H1 (cell line): ENCODE results near the gene SLC66A2. TPM values are rescaled to one million over a fixed set of nuclear protein-coding genes. Genes with fewer than 3 reads are reported as not detected.
A peak's percentile ranks its signal among the peaks of the same experiment; 100 is the strongest.

ENCODE experiments used
- CTCF ChIA-PET: fragments of 300-600 bp; sonication (Branson Sonifier 250); formaldehyde crosslinking; loops from one replicate; lab custom pipeline; 2021; ENCODE audit not compliant: partially characterized antibody; lab: Charles Lee
- POLR2A ChIA-PET: fragments of 300-600 bp; sonication (Branson Sonifier 250); formaldehyde crosslinking; loops from one replicate; lab custom pipeline; 2021; ENCODE audit warnings: inconsistent platforms; ENCODE audit not compliant: partially characterized antibody; lab: Charles Lee
- DNase-seq, 2 experiments: peaks; one replicate each; pipeline versions ENCODE4 v3.0.0 to v3.0.0-alpha.2; 2010 to 2022; ENCODE audit warnings: low spot score in 2 of 2, low read depth in 1 of 2, mixed read lengths in 1 of 2
- FAIRE-seq: peaks from 2 replicates; lab custom pipeline; 2011; peaks lifted over from hg19 to GRCh38; lab: Jason Lieb, UNC
- H2AFZ ChIP-seq: 2 replicates; pipeline ENCODE4 v1.8.1; 2012; ENCODE audit warnings: low read length, inconsistent platforms
- H2AK5ac ChIP-seq: 2 replicates; pipeline ENCODE4 v1.6.1; 2013; ENCODE audit warnings: low read depth, low read length
- H2BK120ac ChIP-seq: replicated peaks from 2 replicates; pipeline ENCODE3; 2013; ENCODE audit warnings: low read depth, low read length, inconsistent platforms
- H2BK12ac ChIP-seq: 2 replicates; pipeline ENCODE4 v1.6.1; 2013; ENCODE audit warnings: low read depth, low read length
- H2BK15ac ChIP-seq: 2 replicates; pipeline ENCODE4 v1.6.1; 2013; ENCODE audit warnings: low read length
- H2BK20ac ChIP-seq: 2 replicates; pipeline ENCODE4 v1.6.1; 2013; ENCODE audit warnings: low read length
- H2BK5ac ChIP-seq: 2 replicates; pipeline ENCODE4 v1.6.1; 2013; ENCODE audit warnings: low read depth, low read length
- H3K14ac ChIP-seq: 2 replicates; pipeline ENCODE4 v1.6.1; 2013; ENCODE audit warnings: inconsistent platforms; ENCODE audit not compliant: insufficient read length
- H3K18ac ChIP-seq: 2 replicates; pipeline ENCODE4 v1.6.1; 2013; ENCODE audit warnings: low read length; ENCODE audit errors: extremely low read depth
- H3K23ac ChIP-seq: 2 replicates; pipeline ENCODE4 v1.6.1; 2013; ENCODE audit warnings: inconsistent platforms; ENCODE audit not compliant: insufficient read length
- H3K23me2 ChIP-seq: 2 replicates; pipeline ENCODE4 v1.6.1; 2013; ENCODE audit warnings: low read depth, low read length
- H3K27ac ChIP-seq: 2 replicates; pipeline ENCODE4 v1.6.1; 2011; ENCODE audit warnings: low read depth, low read length, inconsistent platforms
- H3K27me3 ChIP-seq, 4 experiments: replicated peaks in 1 of 4; 1 replicate in 1 of 4; 2 replicates in 3 of 4; pipeline versions ENCODE4 v1.6.1 to v1.8.1; 2011 to 2013; ENCODE audit warnings: low read length in 3 of 4, mild to moderate bottlenecking in 3 of 4, inconsistent platforms in 2 of 4, mixed read lengths in 2 of 4, moderate library complexity in 1 of 4; ENCODE audit not compliant: control insufficient read depth in 3 of 4, insufficient read depth in 3 of 4; ENCODE audit errors: extremely low read depth in 1 of 4
- H3K36me3 ChIP-seq, 4 experiments: 2 replicates each; pipeline versions ENCODE4 v1.6.1 to v1.8.1; 2011 to 2013; ENCODE audit warnings: mild to moderate bottlenecking in 4 of 4, low read length in 3 of 4, moderate library complexity in 2 of 4, control low read depth in 1 of 4, inconsistent platforms in 1 of 4; ENCODE audit not compliant: insufficient read depth in 4 of 4, control insufficient read depth in 2 of 4
- H3K4ac ChIP-seq: replicated peaks from 2 replicates; pipeline ENCODE3; 2013; ENCODE audit warnings: low read length, low read depth, mixed read lengths, inconsistent platforms; ENCODE audit not compliant: insufficient read length
- H3K4me1 ChIP-seq, 4 experiments: replicated peaks in 1 of 4; 1 replicate in 1 of 4; 2 replicates in 3 of 4; pipeline versions ENCODE4 v1.6.1 to v1.8.1; 2011 to 2013; ENCODE audit warnings: low read length in 3 of 4, inconsistent platforms in 2 of 4, mixed read lengths in 1 of 4; ENCODE audit not compliant: insufficient read depth in 4 of 4, control insufficient read depth in 3 of 4
- H3K4me2 ChIP-seq, 2 experiments: 2 replicates each; pipeline versions ENCODE4 v1.6.1 to v1.8.1; 2011 to 2013; ENCODE audit warnings: low read depth in 2 of 2, low read length in 2 of 2, control low read depth in 1 of 2, inconsistent platforms in 1 of 2, mild to moderate bottlenecking in 1 of 2; ENCODE audit not compliant: insufficient read depth in 1 of 2
- H3K4me3 ChIP-seq, 4 experiments: fragments of 200-600, 300-600 bp in 1 of 4; sonication (generic), shearing (Covaris generic), sonication (Bioruptor Twin) in 1 of 4; 2 replicates each; pipeline versions ENCODE4 v1.5.1 to v1.8.1; 2011 to 2016; ENCODE audit warnings: low read length in 4 of 4, low read depth in 3 of 4, control low read depth in 2 of 4, inconsistent platforms in 2 of 4, mild to moderate bottlenecking in 2 of 4, mixed read lengths in 1 of 4, moderate library complexity in 1 of 4; ENCODE audit not compliant: insufficient read depth in 2 of 4; ENCODE audit errors: extremely low read depth in 1 of 4
- H3K56ac ChIP-seq: replicated peaks from 2 replicates; pipeline ENCODE3; 2013; ENCODE audit warnings: low read depth, mild to moderate bottlenecking, mixed read lengths, low read length, inconsistent platforms; ENCODE audit not compliant: insufficient read length
- H3K79me1 ChIP-seq: 2 replicates; pipeline ENCODE4 v1.6.1; 2013; ENCODE audit warnings: low read depth, low read length, control low read depth
- H3K79me2 ChIP-seq, 2 experiments: 2 replicates each; pipeline versions ENCODE4 v1.6.1 to v1.8.1; 2012 to 2013; ENCODE audit warnings: low read length in 2 of 2, mild to moderate bottlenecking in 2 of 2, inconsistent platforms in 1 of 2; ENCODE audit not compliant: insufficient read depth in 2 of 2, control insufficient read depth in 1 of 2
- H3K9ac ChIP-seq, 4 experiments: replicated peaks in 1 of 4; 1 replicate in 1 of 4; 2 replicates in 3 of 4; pipeline versions ENCODE4 v1.6.1 to v1.8.1; 2011 to 2013; ENCODE audit warnings: low read depth in 3 of 4, low read length in 3 of 4, control low read depth in 2 of 4, mild to moderate bottlenecking in 2 of 4, moderate library complexity in 2 of 4, inconsistent platforms in 1 of 4; ENCODE audit errors: extremely low read depth in 1 of 4
- H3K9me3 ChIP-seq, 2 experiments: 2 replicates each; pipeline versions ENCODE4 v1.6.1 to v1.8.1; 2012 to 2013; ENCODE audit warnings: mild to moderate bottlenecking in 2 of 2, moderate library complexity in 2 of 2, control low read depth in 1 of 2, inconsistent platforms in 1 of 2, low read depth in 1 of 2, low read length in 1 of 2, mixed read lengths in 1 of 2; ENCODE audit not compliant: insufficient read depth in 2 of 2
- H4K20me1 ChIP-seq, 2 experiments: replicated peaks in 1 of 2; 2 replicates each; pipeline versions ENCODE3 to v1.8.1; 2011 to 2013; ENCODE audit warnings: inconsistent platforms in 2 of 2, low read length in 2 of 2, mild to moderate bottlenecking in 1 of 2; ENCODE audit not compliant: insufficient read depth in 2 of 2, control insufficient read depth in 1 of 2
- H4K5ac ChIP-seq: 2 replicates; pipeline ENCODE4 v1.6.1; 2013; ENCODE audit warnings: low read length, low read depth, mixed read lengths, inconsistent platforms; ENCODE audit not compliant: insufficient read length
- H4K8ac ChIP-seq: 2 replicates; pipeline ENCODE4 v1.8.0; 2013; ENCODE audit warnings: mild to moderate bottlenecking, moderate library complexity, low read length, inconsistent platforms; ENCODE audit not compliant: insufficient read depth; ENCODE audit errors: extremely low read depth
- H4K91ac ChIP-seq: replicated peaks from 2 replicates; pipeline ENCODE3; 2013; ENCODE audit warnings: low read length, mixed read lengths, inconsistent platforms; ENCODE audit not compliant: insufficient read length
- ATF3 ChIP-seq: IDR thresholded peaks from 2 replicates; pipeline ENCODE4 v1.6.1; 2011; ENCODE audit warnings: low read depth, mild to moderate bottlenecking, low read length; ENCODE audit not compliant: insufficient read depth
- HDAC2 ChIP-seq, 2 experiments: fragments of 300-600 bp in 1 of 2; sonication (generic) in 1 of 2; IDR thresholded peaks; 2 replicates each; pipeline ENCODE4 v1.6.1; 2011 to 2012; ENCODE audit warnings: low read depth in 2 of 2, low read length in 2 of 2, mild to moderate bottlenecking in 2 of 2, moderate library complexity in 2 of 2, borderline replicate concordance in 1 of 2, inconsistent platforms in 1 of 2
- KDM4A ChIP-seq: IDR thresholded peaks from one replicate; pipeline ENCODE4 v1.7.1; 2012; ENCODE audit warnings: low read depth, mild to moderate bottlenecking, moderate library complexity, low read length, inconsistent platforms; ENCODE audit not compliant: severe bottlenecking
- POLR2AphosphoS5 ChIP-seq: IDR thresholded peaks from 2 replicates; pipeline ENCODE4 v1.6.1; 2011; ENCODE audit warnings: low read depth, low read length
- POU5F1 ChIP-seq: IDR thresholded peaks from 2 replicates; pipeline ENCODE4 v1.6.1; 2011; ENCODE audit warnings: low read depth, mild to moderate bottlenecking, low read length, moderate library complexity
- RNF2 ChIP-seq: fragments of 200-900, 300-1000 bp; sonication (generic); IDR thresholded peaks from 2 replicates; pipeline ENCODE4 v1.7.1; 2016; ENCODE audit warnings: borderline replicate concordance, low read depth, mild to moderate bottlenecking, antibody characterized with exemption, low read length; ENCODE audit not compliant: poor library complexity, severe bottlenecking; ENCODE audit errors: missing control alignments
- SP1 ChIP-seq: IDR thresholded peaks from 2 replicates; pipeline ENCODE4 v1.6.1; 2011; ENCODE audit warnings: low read depth, low read length
- SUZ12 ChIP-seq: fragments of 200-600 bp; sonication (generic); IDR thresholded peaks from 2 replicates; pipeline ENCODE4 v1.6.1; 2012; ENCODE audit warnings: mild to moderate bottlenecking, inconsistent platforms, low read length, moderate library complexity, mixed read lengths
- TAF1 ChIP-seq: IDR thresholded peaks from 2 replicates; pipeline ENCODE4 v1.6.1; 2011; ENCODE audit warnings: mild to moderate bottlenecking, low read depth, low read length
- WGBS, 2 experiments: shearing (Covaris generic) in 1 of 2; methylation state at CpG; one replicate each; pipeline versions ENCODE4 v1.1.6 to v1.1.7; 2013 to 2015; ENCODE audit warnings: low lambda C conversion rate in 2 of 2, mixed read lengths in 2 of 2, inconsistent platforms in 1 of 2, low coverage in 1 of 2, missing lambda C conversion rate in 1 of 2; ENCODE audit not compliant: insufficient replicate concordance in 2 of 2, insufficient coverage in 1 of 2, insufficient read length in 1 of 2; ENCODE audit errors: extremely low coverage in 1 of 2, missing lambda C conversion rate in 1 of 2; 5-methylcytosine and 5-hydroxymethylcytosine counted together
- polyA plus RNA-seq, 7 experiments: library from polyadenylated mRNA; depleted of rRNA in 3 of 7; stranded (reverse) in 5 of 7; unstranded in 2 of 7; fragments of >200 nt in 5 of 7; fragments of 200-250 nt in 2 of 7; gene quantifications; 1 replicate in 5 of 7; 2 replicates in 1 of 7; 4 replicates in 1 of 7; pipeline versions ENCODE4 v1.2.1 to v1.2.3, GENCODE V29; 2011 to 2013; ENCODE audit warnings: missing spikeins in 2 of 7, mixed read lengths in 2 of 7
- total RNA-seq: library from RNA; stranded (reverse); fragmentation: NEBNext Ultra II Directional; extraction: Animal tissue kit (Norgen Biotek cat#: 25700); gene quantifications from 2 replicates; pipeline ENCODE4 v1.2.1, GENCODE V29; 2021

SLC66A2 gene
- total and polyA plus RNA-seq, 2 of the 8 experiments (the other 6 are each of a cell fraction or from before 2014, with no cell fraction given) = 15.0 to 18.9 TPM

- Histone ChIP-seq H3K56ac (peak within 1 kb of the TSS; percentile 73), H2AFZ (peak within 1 kb of the TSS; percentile 60; the same call in 1 of the 2 replicates), H3K36me3 (peaks cover 3 to 23% (median 8%) of the 10 kb centered on the region in 4 experiments; a peak in 5 of 8 replicates), H2BK15ac (peak within 1 kb of the TSS; percentile 77; the same call in 1 of the 2 replicates), H2BK20ac (0 out of 2 replicates have a peak within 1 kb of the TSS, but pooled peaks have one; percentile 21), H3K23me2 (peaks cover 5% of the 10 kb centered on the region; the same call in 1 of the 2 replicates), H3K27ac (peak within 1 kb of the TSS; percentile 87), H3K18ac (peak within 1 kb of the TSS; percentile 98), H2BK5ac (peak within 1 kb of the TSS; percentile 88; the same call in 1 of the 2 replicates), H2BK120ac (peak within 1 kb of the TSS; percentile 10), H4K20me1 (peaks cover 10 to 12% of the 10 kb centered on the region in 2 experiments), H3K23ac (no peak within 1 kb of the TSS), H3K14ac (no peak within 1 kb of the TSS), H3K79me2 (peaks cover 30 to 46% of the 10 kb centered on the region in 2 experiments), H3K9ac (peak within 1 kb of the TSS; percentile 80 to 90 (median 88)), H3K9me3 (no peaks in the 10 kb centered on the region), H3K27me3 (no peaks in the 10 kb centered on the region), H3K79me1 (0 out of 2 replicates have a peak, but pooled peaks cover 5% of the 10 kb centered on the region), H3K4me3 (peak within 1 kb of the TSS; percentile 64 to 94 (median 86)), H4K5ac (peak within 1 kb of the TSS; percentile 95), H4K8ac (peak within 1 kb of the TSS; percentile 91; the same call in 1 of the 2 replicates), H2BK12ac (no peak within 1 kb of the TSS; the same call in 1 of the 2 replicates), H3K4me2 (peak within 1 kb of the TSS; percentile 74 to 82), H2AK5ac (no peak within 1 kb of the TSS), H3K4me1 (peaks cover 0 to 5% (median 2%) of the 10 kb centered on the region in 4 experiments; a peak in 2 of 7 replicates), H4K91ac (peak within 1 kb of the TSS; percentile 93), H3K4ac (peak within 1 kb of the TSS; percentile 99)
- DNase-seq (peak in 1 of 2 experiments; percentile 86), FAIRE-seq (no peak)
- CTCF ChIA-PET = interaction anchor here (0.7 to 3.1 kb wide), 5 partner anchors 21 to 1824 kb away, joined by 3 to 11 read pairs (median 3); no protein-coding TSS in a partner anchor
- WGBS, 2 experiments = 4% methylated on average over 61 of the region's 71 CpGs; no CpG with 5 or more reads in 1 of the 2 experiments
- POLR2A ChIA-PET = interaction anchor here (0.6 to 2.2 kb wide), 12 partner anchors 9 to 122 kb away, joined by 3 to 11 read pairs (median 4); no protein-coding TSS in a partner anchor
- TF ChIP-seq SUZ12 (no peak), SP1 (no peak), ATF3 (no peak), RNF2 (no peak), HDAC2 (IDR thresholded peaks at IDR 0.05; ENCODE audit: borderline replicate concordance in 1 of 2, low read depth in 2 of 2, low read length in 2 of 2) (peak in 1 of 2 experiments; percentile 83; a peak in 1 of 4 replicates), POLR2AphosphoS5 (peak; percentile 91), KDM4A (peak; percentile 73), TAF1 (peak; percentile 56; the same call in 1 of the 2 replicates), POU5F1 (no peak)
These were observed 37.2 kb upstream of the SLC66A2 start, which contains the start of gene TXNL4A for GRCh38 chr18:79988451-79989194. Gene TXNL4A, minus strand, starts transcription at chr18:79988563. Its CDS starts 171 bp downstream, at chr18:79988392.
